HepG2 (cell line): Measurements from ENCODE around the gene CCDC3. TPM values are rescaled to one million over a fixed set of nuclear protein-coding genes. Genes with fewer than 3 reads are reported as not detected.

ENCODE experiments used
- ATAC-seq: fragments of 200-7000 bp; cut with Tn5 transposase; 3 replicates; pipeline ENCODE4 v1.9.1; 2020; ENCODE audit warnings: mild to moderate bottlenecking, moderate library complexity
- BruUV-seq: library from RNA; stranded (reverse); fragments of 400-500 nt; replicated peaks from 2 replicates; lab custom pipeline; 2021; lab: Mats Ljungman, UMichigan
- CTCF ChIA-PET: fragments of 300-600 bp; formaldehyde crosslinking; extraction: SDS; loops from one replicate; lab custom pipeline; 2021; ENCODE audit warnings: low total read pairs, inconsistent platforms, low intra/inter-chr PET ratio; lab: Yijun Ruan, JAX
- POLR2A ChIA-PET: fragments of 350-600 bp; sonication (Branson Sonifier 250); formaldehyde crosslinking; loops from one replicate; lab custom pipeline; 2020; ENCODE audit warnings: antibody characterized with exemption, inconsistent platforms; lab: Yijun Ruan, JAX
- DNase-seq: peaks from one replicate; pipeline ENCODE4 v3.0.0-alpha.2; 2015; ENCODE audit warnings: low spot score
- FAIRE-seq: peaks from 3 replicates; lab custom pipeline; 2011; peaks lifted over from hg19 to GRCh38; lab: Jason Lieb, UNC
- H2AFZ ChIP-seq: one replicate; pipeline ENCODE4 v1.6.1; 2011; ENCODE audit warnings: low read length, inconsistent platforms
- H3K27ac ChIP-seq: fragments of 300-600 bp; 3 replicates; pipeline ENCODE4 v1.8.0; 2011; ENCODE audit warnings: mixed run types, mild to moderate bottlenecking, mixed read lengths, low read length, inconsistent platforms; ENCODE audit not compliant: insufficient read depth; ENCODE audit errors: extremely low read length
- H3K27me3 ChIP-seq, 2 experiments: fragments of 200-600 bp in 1 of 2; 2 replicates in 1 of 2; 3 replicates in 1 of 2; pipeline versions ENCODE4 v1.6.0 to v1.8.0; 2011; ENCODE audit warnings: low read length in 2 of 2, mild to moderate bottlenecking in 2 of 2, moderate library complexity in 2 of 2, inconsistent platforms in 1 of 2; ENCODE audit not compliant: insufficient read depth in 2 of 2, control insufficient read depth in 1 of 2
- H3K36me3 ChIP-seq, 2 experiments: fragments of 200-600 bp in 1 of 2; replicated peaks in 1 of 2; 2 replicates in 1 of 2; 3 replicates in 1 of 2; pipeline versions ENCODE4 v1.5.1 to v1.8.0; 2011; ENCODE audit warnings: low read length in 2 of 2, inconsistent platforms in 1 of 2; ENCODE audit not compliant: insufficient read depth in 2 of 2, control insufficient read depth in 1 of 2
- H3K4me1 ChIP-seq: 2 replicates; pipeline ENCODE4 v1.5.1; 2012; ENCODE audit warnings: low read length, inconsistent platforms; ENCODE audit not compliant: insufficient read depth
- H3K4me2 ChIP-seq: 2 replicates; pipeline ENCODE4 v1.6.0; 2011; ENCODE audit warnings: low read depth, low read length, inconsistent platforms
- H3K4me3 ChIP-seq, 3 experiments: fragments of 200-600 bp in 1 of 3; sonication (generic), shearing (Covaris generic) in 1 of 3; replicated peaks in 1 of 3; 2 replicates each; pipeline ENCODE4 v1.5.1; 2011 to 2016; ENCODE audit warnings: low read length in 3 of 3, inconsistent platforms in 2 of 3, low read depth in 2 of 3, mild to moderate bottlenecking in 2 of 3, control low read depth in 1 of 3, mixed read lengths in 1 of 3; ENCODE audit not compliant: insufficient read depth in 1 of 3
- H3K79me2 ChIP-seq: one replicate; pipeline ENCODE4 v1.6.1; 2011; ENCODE audit warnings: low read length, inconsistent platforms; ENCODE audit not compliant: insufficient read depth
- H3K9ac ChIP-seq: 2 replicates; pipeline ENCODE4 v1.6.0; 2011; ENCODE audit warnings: mild to moderate bottlenecking, low read depth, low read length, inconsistent platforms; ENCODE audit not compliant: insufficient read depth
- H3K9me3 ChIP-seq: 2 replicates; pipeline ENCODE4 v1.5.1; 2012; ENCODE audit warnings: mild to moderate bottlenecking, low read length
- H4K20me1 ChIP-seq: 2 replicates; pipeline ENCODE4 v1.6.0; 2011; ENCODE audit warnings: inconsistent platforms, mild to moderate bottlenecking, low read length, moderate library complexity; ENCODE audit not compliant: insufficient read depth
- KDM1A ChIP-seq: IDR thresholded peaks from 2 replicates; pipeline ENCODE4 v1.6.1; 2016; ENCODE audit warnings: missing compliant biosample characterization
- KDM5B ChIP-seq: sonication (generic); formaldehyde crosslinking; IDR thresholded peaks from 2 replicates; pipeline ENCODE4 v1.4.0; 2020; ENCODE audit warnings: missing genetic modification reagents, mild to moderate bottlenecking, borderline replicate concordance
- POLR2AphosphoS5 ChIP-seq: IDR thresholded peaks from 2 replicates; pipeline ENCODE4 v1.6.1; 2012; ENCODE audit warnings: low read depth, low read length
- POLR2G ChIP-seq: fragments of 200-400 bp; formaldehyde crosslinking; IDR thresholded peaks from 2 replicates; pipeline ENCODE4 v1.6.1; 2018; ENCODE audit warnings: mild to moderate bottlenecking, low read depth, low read length, moderate library complexity
- SETDB1 ChIP-seq: sonication (generic); formaldehyde crosslinking; IDR thresholded peaks from 2 replicates; pipeline ENCODE4 v1.5.1; 2020; ENCODE audit warnings: missing genetic modification reagents, mild to moderate bottlenecking, borderline replicate concordance
- SUZ12 ChIP-seq: fragments of 150-350 bp; IDR thresholded peaks from 2 replicates; pipeline ENCODE4 v1.6.1; 2014; ENCODE audit warnings: low read depth, low read length
- TOE1 ChIP-seq: sonication (generic); formaldehyde crosslinking; IDR thresholded peaks from 2 replicates; pipeline ENCODE4 v1.4.0; 2020; ENCODE audit warnings: mild to moderate bottlenecking, missing genetic modification reagents
- ZFP36 ChIP-seq: fragments of 150-350 bp; IDR thresholded peaks from 2 replicates; pipeline ENCODE4 v1.6.1; 2018; ENCODE audit warnings: borderline replicate concordance, low read length, low read depth; ENCODE audit not compliant: partially characterized antibody
- ZNF333 ChIP-seq: sonication (generic); formaldehyde crosslinking; IDR thresholded peaks from 2 replicates; pipeline ENCODE4 v1.4.0; 2020; ENCODE audit warnings: mild to moderate bottlenecking, missing genetic modification reagents, borderline replicate concordance
- ZNF841 ChIP-seq: sonication (generic); formaldehyde crosslinking; IDR thresholded peaks from 2 replicates; pipeline ENCODE4 v1.8.1; 2023; ENCODE audit warnings: missing genetic modification reagents, borderline replicate concordance
- WGBS: methylation state at CpG from one replicate; pipeline ENCODE4 v1.1.6; 2017; ENCODE audit warnings: low lambda C conversion rate; 5-methylcytosine and 5-hydroxymethylcytosine counted together
- in situ Hi-C: cut with HindIII; loops from 2 replicates; pipeline ENCODE4 v1.10.0; 2017; ENCODE audit warnings: low pct_unique_long_range_greater_than_20kb; ENCODE audit not compliant: extremely low pct_ligation_motif_present
- intact Hi-C: fragments of 100-400 bp; cut with micrococcal nuclease; formaldehyde crosslinking; loops from one replicate; pipeline ENCODE4 v1.10.0; 2022; ENCODE audit not compliant: unreplicated experiment
- polyA plus RNA-seq, 8 experiments: library from polyadenylated mRNA; depleted of rRNA in 3 of 8; stranded (reverse) in 7 of 8; unstranded in 1 of 8; fragments of >200 nt; fragmentation: Illumina TruSeq in 4 of 8; extraction: Trizol in 4 of 8; gene quantifications; 2 replicates each; pipeline versions ENCODE4 v1.2.1 to v1.2.3, GENCODE V29; 2011 to 2016; ENCODE audit warnings: low read depth in 4 of 8, missing spikeins in 1 of 8, mixed read lengths in 1 of 8; ENCODE audit not compliant: insufficient read depth in 1 of 8
- total RNA-seq, 5 experiments: library from RNA; depleted of rRNA; stranded (reverse); fragments of >200 nt; fragmentation: Illumina TruSeq; extraction: Trizol; gene quantifications; 2 replicates each; pipeline ENCODE4 v1.2.3, GENCODE V29; 2016; ENCODE audit warnings: low read depth in 1 of 5
- TF ChIP-seq, protein P1 (sequence below): sonication (generic); formaldehyde crosslinking; IDR thresholded peaks from 2 replicates; pipeline ENCODE4 v1.5.0; 2020; ENCODE audit warnings: missing genetic modification reagents, mild to moderate bottlenecking, borderline replicate concordance
- TF ChIP-seq, protein P2 (sequence below): sonication (generic); formaldehyde crosslinking; IDR thresholded peaks from 2 replicates; pipeline ENCODE4 v1.5.0; 2020; ENCODE audit warnings: mild to moderate bottlenecking, missing genetic modification reagents, borderline replicate concordance
- TF ChIP-seq, protein P3 (sequence below): sonication (generic); formaldehyde crosslinking; IDR thresholded peaks from 2 replicates; pipeline ENCODE4 v1.5.0; 2020; ENCODE audit warnings: mild to moderate bottlenecking, missing genetic modification reagents, moderate library complexity

Gene CCDC3
- total and polyA plus RNA-seq, 2 of the 13 experiments (the other 11 are each of a cell fraction or from before 2014, with no cell fraction given) = not detected

DNA sequence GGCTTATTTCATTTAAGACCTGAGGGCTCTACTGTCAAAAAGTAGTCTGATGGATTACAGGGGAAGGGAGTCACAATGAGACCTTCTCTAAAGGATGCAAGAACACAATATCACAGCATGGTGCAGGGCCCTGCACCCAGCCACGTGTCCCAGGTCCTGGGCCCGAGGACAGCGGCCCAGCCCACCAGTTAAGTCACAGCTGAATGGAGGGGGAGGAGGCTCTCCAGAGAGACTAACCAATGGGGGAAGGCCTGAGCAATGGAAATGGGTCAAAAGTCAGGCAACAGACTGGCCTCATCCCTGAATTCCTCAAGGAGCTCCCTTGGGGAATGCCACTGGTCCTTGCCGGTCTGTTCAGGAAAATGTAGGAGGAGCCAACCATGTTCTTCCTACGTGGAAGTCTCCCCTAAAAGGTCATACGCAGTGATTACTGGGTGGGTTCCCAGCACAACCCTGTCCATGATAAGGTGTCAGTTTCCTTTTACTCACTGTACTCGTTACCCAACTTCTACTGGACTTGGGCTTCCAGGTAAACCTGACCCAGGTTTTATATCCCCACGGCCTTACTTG, 28.3 kb downstream of the CCDC3 start:
- Histone ChIP-seq H3K36me3 (no peaks in the 10 kb centered on the region), H4K20me1 (no peaks in the 10 kb centered on the region), H3K4me1 (no peaks in the 10 kb centered on the region), H3K27me3 (0 out of 5 replicates have a peak, but pooled peaks cover 0 to 5% of the 10 kb centered on the region in 2 experiments), H3K27ac (no peak overlapping the region), H3K4me2 (no peak overlapping the region), H2AFZ (no peak overlapping the region), H3K4me3 (no peak overlapping the region), H3K79me2 (no peaks in the 10 kb centered on the region), H3K9ac (no peak overlapping the region), H3K9me3 (no peaks in the 10 kb centered on the region)
- BruUV-seq = no TSS peak
- in situ Hi-C loops (no loop called here), intact Hi-C loops (no loop called here)
- ChIA-PET POLR2A (no interaction called here), CTCF (no interaction called here)
- WGBS = 47% methylated on average over 7 of the region's 8 CpGs
- no peak for FAIRE-seq
- DNase-seq = no peak
- no peak for ATAC-seq
- TF ChIP-seq SUZ12 = no peak
- TF ChIP-seq, protein P1, sequence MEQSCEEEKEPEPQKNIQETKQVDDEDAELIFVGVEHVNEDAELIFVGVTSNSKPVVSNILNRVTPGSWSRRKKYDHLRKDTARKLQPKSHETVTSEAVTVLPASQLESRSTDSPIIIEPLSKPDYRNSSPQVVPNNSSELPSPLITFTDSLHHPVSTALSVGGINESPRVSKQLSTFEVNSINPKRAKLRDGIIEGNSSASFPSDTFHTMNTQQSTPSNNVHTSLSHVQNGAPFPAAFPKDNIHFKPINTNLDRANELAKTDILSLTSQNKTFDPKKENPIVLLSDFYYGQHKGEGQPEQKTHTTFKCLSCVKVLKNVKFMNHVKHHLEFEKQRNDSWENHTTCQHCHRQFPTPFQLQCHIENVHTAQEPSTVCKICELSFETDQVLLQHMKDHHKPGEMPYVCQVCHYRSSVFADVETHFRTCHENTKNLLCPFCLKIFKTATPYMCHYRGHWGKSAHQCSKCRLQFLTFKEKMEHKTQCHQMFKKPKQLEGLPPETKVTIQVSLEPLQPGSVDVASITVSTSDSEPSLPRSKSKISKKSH (CRISPR knock-in tag) = no peak
- TF ChIP-seq, protein P2, sequence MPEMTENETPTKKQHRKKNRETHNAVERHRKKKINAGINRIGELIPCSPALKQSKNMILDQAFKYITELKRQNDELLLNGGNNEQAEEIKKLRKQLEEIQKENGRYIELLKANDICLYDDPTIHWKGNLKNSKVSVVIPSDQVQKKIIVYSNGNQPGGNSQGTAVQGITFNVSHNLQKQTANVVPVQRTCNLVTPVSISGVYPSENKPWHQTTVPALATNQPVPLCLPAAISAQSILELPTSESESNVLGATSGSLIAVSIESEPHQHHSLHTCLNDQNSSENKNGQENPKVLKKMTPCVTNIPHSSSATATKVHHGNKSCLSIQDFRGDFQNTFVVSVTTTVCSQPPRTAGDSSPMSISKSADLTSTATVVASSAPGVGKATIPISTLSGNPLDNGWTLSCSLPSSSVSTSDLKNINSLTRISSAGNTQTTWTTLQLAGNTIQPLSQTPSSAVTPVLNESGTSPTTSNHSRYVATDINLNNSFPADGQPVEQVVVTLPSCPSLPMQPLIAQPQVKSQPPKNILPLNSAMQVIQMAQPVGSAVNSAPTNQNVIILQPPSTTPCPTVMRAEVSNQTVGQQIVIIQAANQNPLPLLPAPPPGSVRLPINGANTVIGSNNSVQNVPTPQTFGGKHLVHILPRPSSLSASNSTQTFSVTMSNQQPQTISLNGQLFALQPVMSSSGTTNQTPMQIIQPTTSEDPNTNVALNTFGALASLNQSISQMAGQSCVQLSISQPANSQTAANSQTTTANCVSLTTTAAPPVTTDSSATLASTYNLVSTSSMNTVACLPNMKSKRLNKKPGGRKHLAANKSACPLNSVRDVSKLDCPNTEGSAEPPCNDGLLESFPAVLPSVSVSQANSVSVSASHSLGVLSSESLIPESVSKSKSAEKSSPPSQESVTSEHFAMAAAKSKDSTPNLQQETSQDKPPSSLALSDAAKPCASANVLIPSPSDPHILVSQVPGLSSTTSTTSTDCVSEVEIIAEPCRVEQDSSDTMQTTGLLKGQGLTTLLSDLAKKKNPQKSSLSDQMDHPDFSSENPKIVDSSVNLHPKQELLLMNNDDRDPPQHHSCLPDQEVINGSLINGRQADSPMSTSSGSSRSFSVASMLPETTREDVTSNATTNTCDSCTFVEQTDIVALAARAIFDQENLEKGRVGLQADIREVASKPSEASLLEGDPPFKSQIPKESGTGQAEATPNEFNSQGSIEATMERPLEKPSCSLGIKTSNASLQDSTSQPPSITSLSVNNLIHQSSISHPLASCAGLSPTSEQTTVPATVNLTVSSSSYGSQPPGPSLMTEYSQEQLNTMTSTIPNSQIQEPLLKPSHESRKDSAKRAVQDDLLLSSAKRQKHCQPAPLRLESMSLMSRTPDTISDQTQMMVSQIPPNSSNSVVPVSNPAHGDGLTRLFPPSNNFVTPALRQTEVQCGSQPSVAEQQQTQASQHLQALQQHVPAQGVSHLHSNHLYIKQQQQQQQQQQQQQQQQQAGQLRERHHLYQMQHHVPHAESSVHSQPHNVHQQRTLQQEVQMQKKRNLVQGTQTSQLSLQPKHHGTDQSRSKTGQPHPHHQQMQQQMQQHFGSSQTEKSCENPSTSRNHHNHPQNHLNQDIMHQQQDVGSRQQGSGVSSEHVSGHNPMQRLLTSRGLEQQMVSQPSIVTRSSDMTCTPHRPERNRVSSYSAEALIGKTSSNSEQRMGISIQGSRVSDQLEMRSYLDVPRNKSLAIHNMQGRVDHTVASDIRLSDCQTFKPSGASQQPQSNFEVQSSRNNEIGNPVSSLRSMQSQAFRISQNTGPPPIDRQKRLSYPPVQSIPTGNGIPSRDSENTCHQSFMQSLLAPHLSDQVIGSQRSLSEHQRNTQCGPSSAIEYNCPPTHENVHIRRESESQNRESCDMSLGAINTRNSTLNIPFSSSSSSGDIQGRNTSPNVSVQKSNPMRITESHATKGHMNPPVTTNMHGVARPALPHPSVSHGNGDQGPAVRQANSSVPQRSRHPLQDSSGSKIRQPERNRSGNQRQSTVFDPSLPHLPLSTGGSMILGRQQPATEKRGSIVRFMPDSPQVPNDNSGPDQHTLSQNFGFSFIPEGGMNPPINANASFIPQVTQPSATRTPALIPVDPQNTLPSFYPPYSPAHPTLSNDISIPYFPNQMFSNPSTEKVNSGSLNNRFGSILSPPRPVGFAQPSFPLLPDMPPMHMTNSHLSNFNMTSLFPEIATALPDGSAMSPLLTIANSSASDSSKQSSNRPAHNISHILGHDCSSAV (CRISPR knock-in tag) = no peak
- no peak for TF ChIP-seq KDM5B (CRISPR knock-in tag)
- no peak for TF ChIP-seq ZFP36
- TF ChIP-seq, protein P3, sequence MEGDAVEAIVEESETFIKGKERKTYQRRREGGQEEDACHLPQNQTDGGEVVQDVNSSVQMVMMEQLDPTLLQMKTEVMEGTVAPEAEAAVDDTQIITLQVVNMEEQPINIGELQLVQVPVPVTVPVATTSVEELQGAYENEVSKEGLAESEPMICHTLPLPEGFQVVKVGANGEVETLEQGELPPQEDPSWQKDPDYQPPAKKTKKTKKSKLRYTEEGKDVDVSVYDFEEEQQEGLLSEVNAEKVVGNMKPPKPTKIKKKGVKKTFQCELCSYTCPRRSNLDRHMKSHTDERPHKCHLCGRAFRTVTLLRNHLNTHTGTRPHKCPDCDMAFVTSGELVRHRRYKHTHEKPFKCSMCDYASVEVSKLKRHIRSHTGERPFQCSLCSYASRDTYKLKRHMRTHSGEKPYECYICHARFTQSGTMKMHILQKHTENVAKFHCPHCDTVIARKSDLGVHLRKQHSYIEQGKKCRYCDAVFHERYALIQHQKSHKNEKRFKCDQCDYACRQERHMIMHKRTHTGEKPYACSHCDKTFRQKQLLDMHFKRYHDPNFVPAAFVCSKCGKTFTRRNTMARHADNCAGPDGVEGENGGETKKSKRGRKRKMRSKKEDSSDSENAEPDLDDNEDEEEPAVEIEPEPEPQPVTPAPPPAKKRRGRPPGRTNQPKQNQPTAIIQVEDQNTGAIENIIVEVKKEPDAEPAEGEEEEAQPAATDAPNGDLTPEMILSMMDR (CRISPR knock-in tag) = no peak
- no peak for TF ChIP-seq KDM1A
- TF ChIP-seq POLR2G = no peak
- no peak for TF ChIP-seq POLR2AphosphoS5
- no peak for TF ChIP-seq ZNF333 (CRISPR knock-in tag)
- TF ChIP-seq SETDB1 (CRISPR knock-in tag) = no peak
- TF ChIP-seq TOE1 = no peak
- no peak for TF ChIP-seq ZNF841 (CRISPR knock-in tag)
